Muscle layer of colon (tissue), 2 donors: ENCODE measurements around the gene R3HDM1.
"Not testable (repeated sequence)": the region's sequence is repeated elsewhere in the genome, so short reads cannot be mapped to it uniquely, and the experiment has no call there.

Source experiments
- H3K27ac ChIP-seq: one replicate; pipeline ENCODE4 v1.7.0; 2013; ENCODE audit warnings: low read depth, mild to moderate bottlenecking, low read length, moderate library complexity
- H3K27me3 ChIP-seq, 2 donors: one replicate each; pipeline ENCODE4 v1.7.0; 2013; ENCODE audit warnings: low read length in 2 of 2, mild to moderate bottlenecking in 2 of 2; ENCODE audit not compliant: insufficient read depth in 2 of 2, control insufficient read depth in 1 of 2
- H3K36me3 ChIP-seq: one replicate; pipeline ENCODE4 v1.7.0; 2013; ENCODE audit warnings: mild to moderate bottlenecking, low read length; ENCODE audit not compliant: insufficient read depth
- H3K4me1 ChIP-seq: one replicate; pipeline ENCODE4 v1.7.0; 2013; ENCODE audit warnings: mild to moderate bottlenecking, low read length; ENCODE audit not compliant: insufficient read depth
- H3K4me3 ChIP-seq, 2 donors: one replicate each; pipeline ENCODE4 v1.7.0; 2013; ENCODE audit warnings: low read length in 2 of 2, low read depth in 1 of 2, mild to moderate bottlenecking in 1 of 2, moderate library complexity in 1 of 2
- H3K9ac ChIP-seq: one replicate; pipeline ENCODE4 v1.7.0; 2013; ENCODE audit warnings: low read length
- H3K9me3 ChIP-seq: one replicate; pipeline ENCODE4 v1.7.0; 2013; ENCODE audit warnings: mild to moderate bottlenecking, low read length
- donor health status: abdominal sarcoma.
- donor health status: Adenocarcinoma of cecum.

R3HDM1 gene

DNA sequence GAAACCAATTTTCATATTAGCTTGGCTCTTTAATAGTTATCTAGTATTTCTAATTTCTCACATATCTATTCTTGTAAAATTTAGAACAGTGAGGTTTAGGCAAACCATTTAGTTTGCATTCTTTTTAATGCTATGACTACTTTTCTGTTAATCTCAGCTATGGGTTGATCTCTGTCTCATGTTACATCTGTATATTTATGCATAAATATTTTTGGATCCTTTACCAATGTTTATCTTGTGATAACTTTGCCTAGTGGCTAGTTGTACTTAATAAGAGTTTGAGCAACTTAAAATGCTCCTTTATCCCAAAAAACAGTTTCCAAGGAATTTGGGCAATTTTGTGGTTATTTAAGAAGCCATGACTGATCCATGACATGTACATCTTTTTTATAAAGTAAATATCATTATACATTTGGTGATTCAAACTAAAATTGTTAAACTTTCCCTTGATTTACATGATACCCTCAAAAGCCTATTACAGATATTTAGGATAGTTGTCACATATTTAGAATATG lies 86.3 kb downstream of the R3HDM1 start:
- Histone ChIP-seq H3K9ac (no peak overlapping the region), H3K4me1 (no peaks in the 10 kb centered on the region), H3K27ac (no peak overlapping the region), H3K4me3 (no peak overlapping the region), H3K9me3 (no peaks in the 10 kb centered on the region), H3K27me3 (no peaks in the 10 kb centered on the region), H3K36me3 (no peaks in the 10 kb centered on the region)

DNA sequence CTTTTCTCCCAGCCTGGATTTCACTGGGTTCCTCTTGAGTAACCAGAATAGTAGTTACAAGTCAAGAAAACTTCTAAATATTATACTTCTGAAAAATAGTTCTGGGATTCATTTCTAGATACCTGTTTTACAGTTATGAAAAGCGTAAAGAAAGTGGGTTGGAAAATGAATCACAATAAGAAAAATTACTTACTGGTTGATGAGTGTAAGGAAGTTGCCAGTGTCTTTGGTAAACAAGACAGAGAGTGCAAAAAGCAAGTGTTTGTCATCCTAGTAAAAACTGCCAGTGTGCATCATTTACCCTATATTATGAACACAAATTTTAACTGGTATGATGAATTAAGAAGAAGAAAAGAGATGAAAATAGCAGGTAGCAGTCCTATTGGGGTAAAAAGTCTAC lies 88.9 kb downstream of the R3HDM1 start:
- Histone ChIP-seq H3K36me3 (no peaks in the 10 kb centered on the region), H3K27me3 (no peaks in the 10 kb centered on the region), H3K4me1 (no peaks in the 10 kb centered on the region), H3K9ac (no peak overlapping the region), H3K9me3 (no peaks in the 10 kb centered on the region), H3K4me3 (no peak overlapping the region), H3K27ac (no peak overlapping the region)

DNA sequence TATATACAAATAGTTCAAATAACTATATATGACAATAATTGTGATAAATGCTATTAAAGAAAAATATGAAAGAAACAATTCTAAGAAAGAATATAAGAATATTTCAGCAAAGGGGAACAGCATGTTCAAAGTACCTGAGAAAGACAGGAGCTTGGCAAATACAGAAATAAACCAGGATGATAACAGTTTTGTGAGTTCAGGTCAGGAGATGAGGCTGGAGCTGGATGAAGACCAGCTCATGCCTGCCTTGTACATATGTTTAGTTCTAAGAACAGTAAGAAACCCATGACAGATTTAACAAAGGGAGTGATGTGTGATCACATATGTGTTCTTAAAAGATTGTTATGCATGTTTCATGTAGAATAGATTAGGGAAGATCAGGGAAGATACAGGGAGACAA lies 98.2 kb downstream of the R3HDM1 start:
- Histone ChIP-seq H3K27ac (no peak overlapping the region), H3K9ac (no peak overlapping the region), H3K9me3 (no peaks in the 10 kb centered on the region), H3K4me1 (no peaks in the 10 kb centered on the region), H3K36me3 (no peaks in the 10 kb centered on the region), H3K27me3 (no peaks in the 10 kb centered on the region), H3K4me3 (no peak overlapping the region)

DNA sequence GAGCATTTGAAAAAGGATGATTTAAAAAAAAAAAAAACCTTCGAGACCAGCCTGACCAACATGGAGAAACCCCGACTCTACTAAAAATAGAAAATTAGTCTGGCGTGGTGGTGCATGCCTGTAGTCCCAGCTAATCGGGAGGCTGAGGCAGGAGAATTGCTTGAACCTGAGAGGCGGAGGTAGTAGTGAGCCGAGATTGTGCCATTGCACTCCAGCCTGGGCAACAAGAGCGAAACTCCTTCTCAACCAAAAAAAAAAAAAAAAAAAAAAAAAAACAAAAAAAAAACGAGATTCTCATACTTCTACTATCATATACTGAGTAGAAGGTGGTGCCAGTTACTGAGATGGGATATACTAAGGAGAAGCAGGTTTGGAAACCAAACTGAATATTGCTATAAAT lies 98.8 kb downstream of the R3HDM1 start:
- H3K4me1 ChIP-seq, H3K27me3 ChIP-seq, H3K27ac ChIP-seq, H3K36me3 ChIP-seq, H3K9ac ChIP-seq, H3K4me3 ChIP-seq, H3K9me3 ChIP-seq: not testable (repeated sequence)

DNA sequence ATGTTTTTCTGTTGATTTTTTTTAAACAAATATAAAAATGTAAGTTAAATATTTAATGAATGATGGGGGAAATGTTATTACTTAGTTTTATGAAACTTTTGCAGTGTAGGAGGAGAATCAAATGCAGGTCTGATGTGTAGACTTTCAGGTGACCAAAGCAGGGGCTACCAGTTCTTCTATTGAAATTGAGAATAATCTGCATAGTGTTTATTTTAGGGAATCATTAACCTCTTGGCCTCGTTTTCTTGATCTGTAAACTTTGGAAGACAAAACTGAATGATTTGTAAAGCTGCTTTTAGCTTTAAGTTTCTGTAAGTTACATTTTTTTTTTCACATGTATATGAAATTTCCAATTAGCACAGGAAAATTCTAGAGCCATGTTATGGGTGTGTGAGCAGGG lies 99.2 kb downstream of the R3HDM1 start:
- Histone ChIP-seq H3K9me3 (no peaks in the 10 kb centered on the region), H3K36me3 (peaks cover 6% of the 10 kb centered on the region), H3K9ac (no peak overlapping the region), H3K4me3 (no peak overlapping the region), H3K27ac (no peak overlapping the region), H3K27me3 (no peaks in the 10 kb centered on the region), H3K4me1 (no peaks in the 10 kb centered on the region)

DNA sequence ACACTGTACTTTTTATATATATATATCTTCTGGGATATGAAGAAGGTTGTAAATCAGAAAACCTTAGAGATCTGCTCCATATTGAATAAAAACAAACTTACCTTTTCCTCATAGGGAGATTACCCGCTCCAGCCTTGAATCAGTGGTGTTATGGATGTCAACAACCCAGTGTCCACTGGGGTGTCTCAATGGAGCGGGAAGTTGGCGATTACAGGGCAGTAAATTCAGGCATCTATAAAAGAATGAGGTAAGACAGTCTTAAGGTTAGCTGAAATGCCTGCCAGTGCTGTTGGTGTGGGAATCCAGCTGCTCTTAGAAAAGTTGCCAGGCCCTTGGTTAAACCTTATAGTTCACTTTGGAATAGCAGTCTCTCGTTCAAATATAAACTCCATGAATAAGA lies 102.3 kb downstream of the R3HDM1 start:
- H3K9ac ChIP-seq, result no peak overlapping the region
- H3K4me1 ChIP-seq, result no peaks in the 10 kb centered on the region
- H3K36me3 ChIP-seq, result peaks cover 15% of the 10 kb centered on the region
- H3K9me3 ChIP-seq, result no peaks in the 10 kb centered on the region
- no peak overlapping the region for H3K27ac ChIP-seq
- no peaks in the 10 kb centered on the region for H3K27me3 ChIP-seq
- no peak overlapping the region for H3K4me3 ChIP-seq

DNA sequence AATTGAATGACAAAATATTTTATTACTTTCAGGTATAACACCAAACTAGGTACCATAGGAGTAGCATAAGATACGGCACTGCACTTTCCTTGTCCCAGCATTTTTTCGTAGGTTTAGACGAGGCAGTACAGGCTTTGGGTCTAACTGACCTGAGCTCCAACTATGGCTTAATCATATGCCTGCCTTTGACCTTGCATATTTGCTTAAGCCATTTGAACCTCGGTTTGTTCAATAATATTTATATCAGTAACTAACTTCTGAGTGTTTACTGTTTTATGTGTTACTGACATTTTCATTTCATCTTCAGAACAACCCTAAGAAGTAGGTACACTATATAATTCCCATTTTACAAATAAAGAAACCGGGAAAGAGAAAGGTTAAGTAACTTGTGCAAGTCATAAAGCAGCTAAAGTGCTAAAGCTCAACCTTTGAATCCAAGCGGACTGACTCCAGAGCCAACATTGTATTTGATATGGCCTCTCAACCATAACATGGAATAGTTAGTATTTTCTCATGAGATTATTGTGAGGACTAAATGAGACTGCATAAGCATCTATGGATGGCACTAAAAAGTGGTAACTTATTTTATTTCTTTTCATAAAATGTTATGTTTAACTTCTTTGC lies 104.0 kb downstream of the R3HDM1 start:
- Histone ChIP-seq H3K27ac (no peak overlapping the region), H3K36me3 (peaks cover 15% of the 10 kb centered on the region)

DNA sequence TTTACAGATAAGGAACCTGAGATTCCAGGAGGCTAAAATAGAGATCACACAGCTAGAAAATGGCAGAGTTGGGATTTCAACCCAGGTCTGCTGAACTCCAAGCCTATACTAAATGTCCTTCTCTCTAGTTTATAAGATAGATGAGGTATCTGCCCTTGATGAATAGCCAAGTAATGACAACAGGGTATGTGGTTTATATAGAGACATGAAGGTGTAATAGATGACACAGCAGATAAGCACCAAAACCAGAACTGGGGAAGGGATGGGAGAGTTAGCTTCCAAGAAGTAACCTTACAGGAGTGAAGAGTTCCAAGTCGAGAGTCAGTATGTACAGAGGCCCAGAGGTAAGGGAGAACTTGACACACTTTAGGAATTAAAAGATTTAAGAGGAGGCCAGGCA lies 105.7 kb downstream of the R3HDM1 start:
- Histone ChIP-seq H3K36me3 (peaks cover 15% of the 10 kb centered on the region), H3K4me3 (no peak overlapping the region), H3K4me1 (no peaks in the 10 kb centered on the region), H3K27me3 (no peaks in the 10 kb centered on the region), H3K27ac (no peak overlapping the region), H3K9me3 (no peaks in the 10 kb centered on the region), H3K9ac (no peak overlapping the region)

More for the DNA sequence above, 104.0 kb downstream of the R3HDM1 start:
- no peak overlapping the region for H3K9ac ChIP-seq
- H3K27me3 ChIP-seq, result no peaks in the 10 kb centered on the region
- no peaks in the 10 kb centered on the region for H3K9me3 ChIP-seq
- no peaks in the 10 kb centered on the region for H3K4me1 ChIP-seq
- no peak overlapping the region for H3K4me3 ChIP-seq

DNA sequence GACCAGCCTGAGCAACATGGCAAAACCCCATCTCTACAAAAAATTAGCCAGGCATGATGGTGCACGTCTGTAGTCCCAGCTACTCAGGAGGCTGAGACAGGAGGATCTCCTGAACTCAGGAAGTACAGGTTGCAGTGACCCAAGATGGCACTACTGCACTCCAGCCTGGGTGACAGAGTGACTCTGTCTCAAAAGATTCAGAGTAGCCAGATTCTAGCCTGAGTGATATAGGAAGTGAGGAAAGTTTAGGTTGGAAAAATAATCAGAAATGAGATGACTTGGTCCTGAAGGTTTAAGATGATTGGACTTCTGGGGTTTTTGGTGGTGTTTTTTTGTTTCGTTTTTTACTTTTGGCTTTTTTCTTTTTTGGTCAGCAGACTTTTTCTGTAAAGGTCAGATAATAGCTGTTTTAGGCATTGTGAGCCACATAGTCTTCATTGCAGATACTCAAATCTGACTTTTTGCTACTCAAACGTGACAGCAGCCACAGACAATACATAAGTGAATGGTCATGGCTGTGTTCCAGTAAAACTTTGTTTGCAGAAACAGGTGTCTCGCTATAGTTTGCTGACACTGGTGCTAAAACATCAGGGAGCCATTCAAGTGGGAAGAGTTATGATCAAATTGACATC lies 106.3 kb downstream of the R3HDM1 start:
- Histone ChIP-seq H3K27me3 (no peaks in the 10 kb centered on the region), H3K9ac (no peak overlapping the region), H3K9me3 (no peaks in the 10 kb centered on the region), H3K4me3 (no peak overlapping the region), H3K27ac (no peak overlapping the region), H3K4me1 (no peaks in the 10 kb centered on the region), H3K36me3 (peaks cover 15% of the 10 kb centered on the region)

DNA sequence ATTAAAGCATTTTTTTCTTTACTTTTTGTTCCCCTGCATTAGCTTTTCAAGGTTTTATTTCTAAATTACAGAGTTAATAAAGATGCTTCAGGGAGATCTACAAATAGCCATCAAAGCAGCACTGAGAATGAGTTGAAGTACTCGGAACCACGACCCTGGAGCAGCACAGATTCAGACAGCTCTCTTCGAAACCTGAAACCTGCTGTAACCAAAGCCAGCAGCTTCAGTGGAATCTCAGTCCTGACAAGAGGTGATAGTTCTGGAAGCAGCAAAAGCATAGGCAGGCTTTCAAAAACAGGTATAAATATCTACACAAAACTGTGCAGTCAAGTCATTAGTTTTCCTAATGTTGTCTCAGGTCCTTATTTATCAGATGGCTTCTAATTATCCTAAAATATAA lies 107.5 kb downstream of the R3HDM1 start:
- Histone ChIP-seq H3K27me3 (no peaks in the 10 kb centered on the region), H3K4me1 (no peaks in the 10 kb centered on the region), H3K4me3 (no peak overlapping the region), H3K27ac (no peak overlapping the region), H3K9ac (no peak overlapping the region), H3K9me3 (no peaks in the 10 kb centered on the region), H3K36me3 (peaks cover 15% of the 10 kb centered on the region)

DNA sequence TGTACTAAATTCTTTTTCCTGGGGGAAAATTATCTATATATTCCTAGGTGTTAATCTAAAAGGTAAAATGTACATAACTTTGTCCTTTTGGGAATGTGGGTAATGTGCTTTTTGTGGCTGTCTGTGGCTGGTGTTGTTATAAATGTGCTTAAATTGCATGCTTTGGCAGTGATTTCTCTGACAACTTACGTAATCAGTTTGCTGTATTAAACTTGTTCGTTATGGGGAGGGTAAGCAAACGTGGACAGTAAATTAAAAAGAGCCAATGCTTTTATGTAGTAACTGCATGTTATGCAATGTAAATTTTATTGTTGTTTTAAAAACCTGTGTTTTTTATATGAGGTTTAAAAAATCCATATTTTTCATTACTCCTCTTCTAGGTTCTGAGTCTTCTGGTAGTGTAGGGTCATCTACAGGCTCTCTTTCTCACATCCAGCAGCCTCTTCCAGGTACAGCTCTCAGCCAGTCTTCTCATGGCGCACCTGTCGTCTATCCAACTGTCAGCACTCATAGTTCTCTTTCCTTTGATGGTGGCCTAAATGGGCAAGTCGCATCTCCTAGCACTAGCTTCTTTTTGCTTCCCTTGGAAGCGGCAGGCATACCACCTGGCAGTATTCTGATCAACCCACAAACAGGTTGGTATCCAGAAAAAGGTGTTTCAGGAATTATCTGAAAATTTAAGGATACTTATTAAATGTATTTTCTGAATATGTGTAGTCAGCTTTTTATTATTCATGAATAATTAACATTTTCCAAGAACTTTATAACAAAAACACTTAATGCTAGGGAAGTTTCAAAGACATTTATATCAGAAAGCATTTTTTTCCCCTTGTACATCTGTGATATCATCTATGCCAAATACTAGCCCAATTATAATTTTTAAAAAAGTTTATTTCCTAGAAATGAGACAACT lies 110.1 kb downstream of the R3HDM1 start:
- H3K4me3 ChIP-seq, result no peak overlapping the region
- H3K27ac ChIP-seq, result no peak overlapping the region
- H3K9ac ChIP-seq, result no peak overlapping the region
- peaks cover 2% of the 10 kb centered on the region for H3K36me3 ChIP-seq
- H3K9me3 ChIP-seq, result no peaks in the 10 kb centered on the region
- no peaks in the 10 kb centered on the region for H3K27me3 ChIP-seq
- H3K4me1 ChIP-seq, result no peaks in the 10 kb centered on the region
